Common myeloid progenitor, CD34-positive (primary cell): ENCODE results near the gene PLP1. TPM values are rescaled to one million over a fixed set of nuclear protein-coding genes. Genes with fewer than 3 reads are reported as not detected.

ENCODE experiments used
- CTCF ChIA-PET: fragments of 350-600 bp; sonication (Branson Sonifier 250); formaldehyde crosslinking; loops from one replicate; lab custom pipeline; 2021; ENCODE audit warnings: antibody characterized with exemption; lab: Charles Lee
- POLR2A ChIA-PET: fragments of 350-600 bp; sonication (Branson Sonifier 250); formaldehyde crosslinking; loops from one replicate; lab custom pipeline; 2021; ENCODE audit warnings: antibody characterized with exemption; lab: Charles Lee
- DNase-seq, 3 donors: peaks; one replicate each; pipeline versions ENCODE4 v3.0.0 to v3.0.0-alpha.2; 2013
- H3K27ac ChIP-seq, 2 experiments: 1 replicate in 1 of 2; 2 replicates in 1 of 2; pipeline ENCODE4 v1.7.0; 2013; ENCODE audit warnings: inconsistent platforms in 2 of 2, low read length in 2 of 2, mild to moderate bottlenecking in 2 of 2, low read depth in 1 of 2, moderate library complexity in 1 of 2; ENCODE audit not compliant: severe bottlenecking in 2 of 2, insufficient read depth in 1 of 2, poor library complexity in 1 of 2
- H3K27me3 ChIP-seq, 5 experiments: replicated peaks in 2 of 5; 1 replicate in 3 of 5; 2 replicates in 2 of 5; pipeline versions ENCODE4 v1.6.1 to v1.7.0; 2013; ENCODE audit warnings: low read length in 4 of 5, mild to moderate bottlenecking in 2 of 5, moderate library complexity in 2 of 5, inconsistent platforms in 1 of 5; ENCODE audit not compliant: insufficient read depth in 5 of 5, control insufficient read depth in 4 of 5
- H3K36me3 ChIP-seq, 4 experiments: 1 replicate in 2 of 4; 2 replicates in 2 of 4; pipeline versions ENCODE4 v1.6.1 to v1.7.0; 2013; ENCODE audit warnings: low read length in 3 of 4, control low read depth in 1 of 4, mild to moderate bottlenecking in 1 of 4; ENCODE audit not compliant: control insufficient read depth in 4 of 4, insufficient read depth in 4 of 4
- H3K4me1 ChIP-seq, 4 experiments: 1 replicate in 3 of 4; 2 replicates in 1 of 4; pipeline versions ENCODE4 v1.6.1 to v1.7.1; 2013; ENCODE audit warnings: low read length in 3 of 4, mild to moderate bottlenecking in 3 of 4, control low read depth in 1 of 4, inconsistent platforms in 1 of 4, moderate library complexity in 1 of 4; ENCODE audit not compliant: control insufficient read depth in 4 of 4, insufficient read depth in 4 of 4; ENCODE audit errors: control extremely low read depth in 1 of 4
- H3K4me3 ChIP-seq, 7 experiments: 1 replicate in 4 of 7; 2 replicates in 3 of 7; pipeline versions ENCODE4 v1.5.1 to v1.7.0; 2013; ENCODE audit warnings: mild to moderate bottlenecking in 7 of 7, low read length in 6 of 7, moderate library complexity in 6 of 7, inconsistent platforms in 2 of 7, low read depth in 2 of 7, control low read depth in 1 of 7; ENCODE audit not compliant: insufficient read depth in 4 of 7, control insufficient read depth in 1 of 7; ENCODE audit errors: extremely low read depth in 1 of 7
- H3K9me3 ChIP-seq, 5 experiments: 1 replicate in 4 of 5; 2 replicates in 1 of 5; pipeline versions ENCODE4 v1.6.1 to v1.7.1; 2013; ENCODE audit warnings: low read length in 4 of 5, mild to moderate bottlenecking in 2 of 5, inconsistent platforms in 1 of 5, low read depth in 1 of 5, moderate library complexity in 1 of 5; ENCODE audit not compliant: control insufficient read depth in 4 of 5, insufficient read depth in 2 of 5; ENCODE audit errors: control extremely low read depth in 1 of 5
- WGBS: methylation state at CpG from one replicate; pipeline ENCODE4 v1.1.5; 2013; ENCODE audit not compliant: insufficient coverage; 5-methylcytosine and 5-hydroxymethylcytosine counted together
- polyA plus RNA-seq: library from polyadenylated mRNA; unstranded; fragments of 120-200 nt; gene quantifications from one replicate; pipeline ENCODE4 v1.2.1, GENCODE V29; 2013

PLP1 gene
- polyA plus RNA-seq, result 0.15 TPM

GRCh38 chrX:103776546-103776945 lies at the start of gene PLP1:
Gene PLP1, plus strand, starts transcription at chrX:103776840. Its CDS starts 156 bp downstream, at chrX:103776996.
- peaks cover 0 to 7% (median 0%) of the 10 kb centered on the region in 5 experiments for H3K27me3 ChIP-seq
- POLR2A ChIA-PET, result no interaction called here
- no peak for DNase-seq
- no peaks in the 10 kb centered on the region for H3K4me1 ChIP-seq
- H3K9me3 ChIP-seq, result no peaks in the 10 kb centered on the region
- WGBS, result 100% methylated on average over 1 of the region's 2 CpGs
- no peak within 1 kb of the TSS for H3K4me3 ChIP-seq
- H3K27ac ChIP-seq, result no peak within 1 kb of the TSS
- CTCF ChIA-PET, result interaction anchor here (4.0 kb wide), 1 partner anchor 66 kb away, joined by 58 read pairs; the partner anchor contains the start of gene TMEM31
- H3K36me3 ChIP-seq, result no peaks in the 10 kb centered on the region

DNA sequence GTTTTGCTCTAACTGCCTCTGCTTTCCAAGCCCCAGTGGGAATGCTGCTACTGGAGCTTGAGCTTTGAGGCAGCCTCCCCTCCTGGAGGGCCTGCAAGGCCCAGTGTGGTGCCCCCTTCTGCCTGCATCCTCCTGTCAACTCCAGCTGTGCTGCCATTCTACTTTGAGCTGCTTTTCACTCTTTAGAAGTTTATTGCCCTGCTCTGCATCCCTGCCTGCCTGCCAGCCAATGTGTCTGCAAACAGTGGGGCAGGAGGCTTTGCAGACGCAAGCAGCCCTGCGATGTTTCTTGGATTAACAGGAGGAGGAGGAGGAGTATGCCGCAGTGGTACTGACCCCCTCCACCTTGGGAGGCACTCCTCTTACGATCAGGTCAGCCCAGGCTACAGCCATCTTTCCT lies 49.5 kb upstream of the PLP1 start:
- Histone ChIP-seq H3K36me3 (no peaks in the 10 kb centered on the region), H3K9me3 (no peaks in the 10 kb centered on the region), H3K27me3 (peaks cover 0 to 24% (median 0%) of the 10 kb centered on the region in 5 experiments), H3K4me1 (peaks cover 0 to 23% (median 17%) of the 10 kb centered on the region in 4 experiments), H3K4me3 (no peak overlapping the region), H3K27ac (no peak overlapping the region)
- ChIA-PET POLR2A (no interaction called here), CTCF (no interaction called here)
- DNase-seq, result no peak
- WGBS, result 92% methylated on average over 2 of the region's 4 CpGs

DNA sequence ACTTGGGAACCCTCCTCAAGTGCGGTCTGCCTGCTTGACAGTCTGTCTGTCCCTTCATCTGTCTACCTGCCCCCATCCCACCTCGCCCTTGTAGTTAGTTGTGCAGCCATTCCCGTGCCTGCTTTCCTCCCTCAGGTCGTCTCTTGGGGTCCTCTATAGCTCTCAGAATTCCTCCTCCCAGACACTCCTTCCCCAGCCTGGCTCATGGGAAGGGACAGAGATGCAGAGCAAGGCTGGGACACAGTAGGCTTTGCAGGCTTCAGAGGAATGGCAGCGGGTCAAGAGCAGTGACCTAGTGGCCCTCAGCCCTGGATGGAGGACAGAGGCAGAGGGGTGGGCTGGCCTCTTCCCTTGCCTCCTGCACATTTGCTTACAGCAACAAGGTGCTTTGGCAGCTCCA lies 47.6 kb upstream of the PLP1 start:
- CTCF ChIA-PET, result interaction anchor here (1.6 kb wide), 1 partner anchor 17 kb away, joined by 5 read pairs; no protein-coding TSS in a partner anchor
- Histone ChIP-seq H3K4me3 (no peak overlapping the region), H3K27ac (no peak overlapping the region), H3K27me3 (peaks cover 0 to 20% (median 0%) of the 10 kb centered on the region in 5 experiments), H3K36me3 (no peaks in the 10 kb centered on the region), H3K4me1 (peaks cover 0 to 23% (median 17%) of the 10 kb centered on the region in 4 experiments), H3K9me3 (no peaks in the 10 kb centered on the region)
- DNase-seq, result no peak
- WGBS, result 80% methylated on average over 3 of the region's 5 CpGs
- POLR2A ChIA-PET, result no interaction called here

GRCh38 chrX:103730147-103730795 lies 46.4 kb upstream of the PLP1 start:
- WGBS, result 56% methylated on average over 2 of the region's 3 CpGs
- peak in 2 of 3 donors; percentile 19 to 40 for DNase-seq
- CTCF ChIA-PET, result interaction anchor here (1.3 to 1.8 kb wide), 2 partner anchors 18 to 20 kb away, joined by 3 to 8 read pairs; no protein-coding TSS in a partner anchor

DNA sequence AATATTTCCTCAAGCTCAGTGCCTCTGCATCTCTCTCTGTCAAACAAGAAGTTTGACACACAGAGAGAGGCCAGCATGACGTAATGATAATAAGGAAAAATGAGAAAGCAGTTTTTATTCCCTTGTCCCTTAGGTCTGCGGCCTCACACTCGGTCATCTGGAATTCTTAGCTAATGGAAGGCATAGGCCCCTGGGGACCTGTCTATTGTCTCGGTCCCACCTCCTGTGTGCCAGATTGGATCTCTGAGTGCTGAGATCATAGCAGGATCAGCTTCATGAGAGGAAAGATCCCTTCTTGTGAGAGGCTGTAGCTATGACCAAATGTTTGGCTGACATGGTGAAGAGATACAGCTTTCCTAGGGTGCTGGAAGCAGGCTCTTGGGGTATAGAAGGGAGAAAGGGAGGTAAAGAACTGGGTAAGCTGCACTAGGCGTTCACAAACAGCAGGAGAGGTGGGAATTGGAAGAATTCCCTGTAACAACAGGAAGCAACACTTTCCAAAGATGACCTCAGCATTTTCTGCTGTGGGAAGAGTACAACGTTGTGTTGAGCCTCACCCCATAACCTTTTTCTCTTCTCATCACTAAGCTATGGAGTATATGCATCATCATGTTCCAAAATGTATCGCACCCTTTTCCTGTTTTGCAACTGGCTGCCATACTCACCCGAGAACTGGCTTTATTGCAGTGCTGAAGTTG lies 45.7 kb upstream of the PLP1 start:
- ChIA-PET POLR2A (no interaction called here), CTCF (interaction anchor here (1.3 to 1.8 kb wide), 2 partner anchors 19 to 21 kb away, joined by 3 to 8 read pairs; no protein-coding TSS in a partner anchor)
- DNase-seq, result no peak
- Histone ChIP-seq H3K27ac (no peak overlapping the region), H3K27me3 (peaks cover 0 to 20% (median 0%) of the 10 kb centered on the region in 5 experiments), H3K9me3 (no peaks in the 10 kb centered on the region), H3K4me3 (no peak overlapping the region), H3K4me1 (peaks cover 0 to 23% (median 17%) of the 10 kb centered on the region in 4 experiments), H3K36me3 (no peaks in the 10 kb centered on the region)
- WGBS, result 65% methylated on average over 5 of the region's 8 CpGs

More at GRCh38 chrX:103730147-103730795, 46.4 kb upstream of the PLP1 start:
- Histone ChIP-seq H3K36me3 (no peaks in the 10 kb centered on the region), H3K27me3 (peaks cover 0 to 20% (median 0%) of the 10 kb centered on the region in 5 experiments), H3K4me1 (peaks cover 0 to 23% (median 17%) of the 10 kb centered on the region in 4 experiments), H3K9me3 (no peaks in the 10 kb centered on the region), H3K4me3 (no peak overlapping the region), H3K27ac (no peak overlapping the region)
- POLR2A ChIA-PET, result no interaction called here

- Histone ChIP-seq H3K4me1 (peaks cover 0 to 30% (median 19%) of the 10 kb centered on the region in 4 experiments), H3K27me3 (peaks cover 0 to 13% (median 0%) of the 10 kb centered on the region in 5 experiments), H3K27ac (no peak overlapping the region), H3K9me3 (no peaks in the 10 kb centered on the region), H3K4me3 (no peak overlapping the region), H3K36me3 (no peaks in the 10 kb centered on the region)
- WGBS, result no CpG with 5 or more reads among the region's 1 CpG
- CTCF ChIA-PET, result no interaction called here
- no peak for DNase-seq
- POLR2A ChIA-PET, result no interaction called here
These were observed 43.6 kb upstream of the PLP1 start for GRCh38 chrX:103733017-103733416.
